MM.1S (cell line): Measurements from ENCODE around the gene YIPF7.
A peak's percentile ranks its signal among the peaks of the same experiment; 100 is the strongest.

Experiments
- DNase-seq: peaks from one replicate; pipeline ENCODE4 v3.0.0-alpha.2; 2015
- H2AFZ ChIP-seq: fragments of 300-600 bp; sonication (generic); 2 replicates; pipeline ENCODE4 v1.6.0; 2016; ENCODE audit warnings: antibody characterized with exemption, low read length
- H3F3A ChIP-seq: fragments of 300-600 bp; sonication (generic); 2 replicates; pipeline ENCODE4 v1.6.1; 2016; ENCODE audit warnings: mild to moderate bottlenecking, antibody characterized with exemption, low read length, moderate library complexity, mixed read lengths; ENCODE audit not compliant: insufficient read depth
- H3K27ac ChIP-seq: fragments of 300-600 bp; sonication (generic); 2 replicates; pipeline ENCODE4 v1.5.1; 2016; ENCODE audit warnings: mild to moderate bottlenecking, low read length
- H3K27me3 ChIP-seq: fragments of 300-600 bp; sonication (generic); replicated peaks from 2 replicates; pipeline ENCODE4 v1.6.0; 2016; ENCODE audit warnings: low read length; ENCODE audit not compliant: insufficient read depth
- H3K36me3 ChIP-seq: fragments of 300-600 bp; sonication (generic); replicated peaks from 2 replicates; pipeline ENCODE4 v1.6.1; 2016; ENCODE audit warnings: mild to moderate bottlenecking, low read length, mixed read lengths; ENCODE audit not compliant: insufficient read depth
- H3K4me1 ChIP-seq: fragments of 300-600 bp; sonication (generic); 2 replicates; pipeline ENCODE4 v1.6.1; 2016; ENCODE audit warnings: low read length, mixed read lengths
- H3K4me2 ChIP-seq: fragments of 300-600 bp; sonication (generic); 2 replicates; pipeline ENCODE4 v1.6.0; 2016; ENCODE audit warnings: low read depth, low read length
- H3K4me3 ChIP-seq: fragments of 300-600 bp; sonication (generic); 2 replicates; pipeline ENCODE4 v1.5.1; 2016; ENCODE audit warnings: low read length, mixed read lengths
- H3K79me2 ChIP-seq: fragments of 300-600 bp; sonication (generic); 2 replicates; pipeline ENCODE4 v1.6.1; 2016; ENCODE audit warnings: mixed run types, low read length, mixed read lengths
- H3K9ac ChIP-seq: fragments of 300-600 bp; sonication (generic); 2 replicates; pipeline ENCODE4 v1.6.1; 2016; ENCODE audit warnings: low read length, mixed read lengths
- H3K9me2 ChIP-seq: fragments of 300-600 bp; sonication (generic); replicated peaks from 2 replicates; pipeline ENCODE4 v1.6.1; 2016; ENCODE audit warnings: mild to moderate bottlenecking, low read length, mixed read lengths; ENCODE audit not compliant: insufficient read depth
- H3K9me3 ChIP-seq: fragments of 300-600 bp; sonication (generic); replicated peaks from 2 replicates; pipeline ENCODE4 v1.6.1; 2016; ENCODE audit warnings: mild to moderate bottlenecking, low read length, mixed read lengths; ENCODE audit not compliant: insufficient read depth
- H4K20me1 ChIP-seq: fragments of 300-600 bp; sonication (generic); 2 replicates; pipeline ENCODE4 v1.6.1; 2016; ENCODE audit warnings: mild to moderate bottlenecking, low read length, moderate library complexity, mixed read lengths; ENCODE audit not compliant: insufficient read depth
- CTCF ChIP-seq: fragments of 300-600 bp; sonication (generic); IDR thresholded peaks from 2 replicates; pipeline ENCODE4 v1.5.1; 2016; ENCODE audit warnings: antibody characterized with exemption, low read length, mixed read lengths
- EZH2 ChIP-seq: fragments of 300-600 bp; sonication (generic); optimal IDR thresholded peaks from 2 replicates; pipeline ENCODE3; 2017; ENCODE audit warnings: low read depth, mild to moderate bottlenecking, antibody characterized with exemption, low read length, mixed read lengths
- EZH2phosphoT487 ChIP-seq: fragments of 300-600 bp; sonication (generic); IDR thresholded peaks from 2 replicates; pipeline ENCODE4 v1.6.1; 2018; ENCODE audit warnings: antibody characterized with exemption, low read length

YIPF7 gene

GRCh38 chr4:44675366-44675765, 23.9 kb upstream of the YIPF7 start:
- Histone ChIP-seq H2AFZ (no peak overlapping the region), H3K36me3 (no peaks in the 10 kb centered on the region), H3K4me1 (no peaks in the 10 kb centered on the region), H3K9me3 (no peaks in the 10 kb centered on the region), H3K4me3 (no peak overlapping the region), H3F3A (no peaks in the 10 kb centered on the region), H3K9ac (no peak overlapping the region), H4K20me1 (no peaks in the 10 kb centered on the region), H3K79me2 (peaks cover 21% of the 10 kb centered on the region), H3K9me2 (no peaks in the 10 kb centered on the region), H3K27ac (no peak overlapping the region), H3K4me2 (no peak overlapping the region), H3K27me3 (no peaks in the 10 kb centered on the region)
- TF ChIP-seq EZH2phosphoT487 (no peak), EZH2 (no peak), CTCF (no peak)
- DNase-seq: no peak

GRCh38 chr4:44674471-44674870, 23.0 kb upstream of the YIPF7 start:
- H3K4me2 ChIP-seq: no peak overlapping the region
- H3K9ac ChIP-seq: no peak overlapping the region
- no peaks in the 10 kb centered on the region for H3K9me2 ChIP-seq
- no peaks in the 10 kb centered on the region for H3K36me3 ChIP-seq
- H3F3A ChIP-seq: no peaks in the 10 kb centered on the region
- H3K27me3 ChIP-seq: no peaks in the 10 kb centered on the region
- H3K4me1 ChIP-seq: no peaks in the 10 kb centered on the region
- no peak for TF ChIP-seq EZH2
- peak; percentile 18 for TF ChIP-seq CTCF
- H3K27ac ChIP-seq: no peak overlapping the region
- H2AFZ ChIP-seq: no peak overlapping the region
- DNase-seq: no peak
- H3K9me3 ChIP-seq: no peaks in the 10 kb centered on the region
- no peaks in the 10 kb centered on the region for H4K20me1 ChIP-seq
- H3K4me3 ChIP-seq: no peak overlapping the region
- H3K79me2 ChIP-seq: peaks cover 12% of the 10 kb centered on the region

GRCh38 chr4:44671636-44672035, 20.2 kb upstream of the YIPF7 start:
- no peak for DNase-seq
- Histone ChIP-seq H3K9ac (no peak overlapping the region), H3K9me3 (no peaks in the 10 kb centered on the region), H3K4me2 (no peak overlapping the region), H3K9me2 (no peaks in the 10 kb centered on the region), H3K27ac (no peak overlapping the region), H3K27me3 (no peaks in the 10 kb centered on the region), H3K36me3 (no peaks in the 10 kb centered on the region), H4K20me1 (no peaks in the 10 kb centered on the region), H3F3A (no peaks in the 10 kb centered on the region), H3K4me3 (no peak overlapping the region), H3K79me2 (no peaks in the 10 kb centered on the region), H3K4me1 (no peaks in the 10 kb centered on the region), H2AFZ (no peak overlapping the region)
- TF ChIP-seq EZH2phosphoT487 (no peak), CTCF (no peak), EZH2 (no peak)
